ENCODE measurements around the gene EHD1. TPM values are rescaled to one million over a fixed set of nuclear protein-coding genes. Genes with fewer than 3 reads are reported as not detected.

EHD1 gene
- polyA plus RNA-seq, 1 experiment, result 56.1 TPM

DNA sequence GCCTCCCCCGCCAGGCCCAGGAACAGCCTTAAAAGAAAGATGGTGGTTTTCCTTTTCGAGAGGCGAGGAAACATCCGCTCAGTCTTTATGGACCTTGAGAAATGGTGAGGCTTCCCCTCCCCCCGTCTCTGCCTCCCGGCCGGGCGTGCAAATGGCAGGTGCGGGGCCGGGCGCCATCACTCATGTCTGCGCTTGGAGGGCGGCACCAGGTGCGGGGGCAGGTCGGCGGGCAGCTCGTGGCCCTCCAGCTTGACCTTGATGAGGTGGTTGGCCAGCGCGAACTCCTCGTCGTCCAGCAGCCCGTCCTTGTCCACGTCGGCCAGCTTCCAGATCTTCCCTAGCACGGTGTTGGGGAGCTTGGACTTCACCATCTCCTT lies 24.3 kb downstream of the EHD1 start:
- ChIA-PET CTCF (interaction anchor here (1.6 to 1.9 kb wide), 2 partner anchors 10 to 34 kb away, joined by 5 to 9 read pairs; partner anchors contain the start of gene CDC42BPG), POLR2A (interaction anchor here (2.5 to 4.1 kb wide), 3 partner anchors 10 to 24 kb away, joined by 18 to 37 read pairs (median 21); partner anchors contain the start of gene EHD1)
- Histone ChIP-seq H3K27ac (ENCODE audit: low read depth, low read length) (peak overlapping the region; percentile 68), H3K9me3 (ENCODE audit: control insufficient read depth, insufficient read depth, low read length) (peaks cover 6% of the 10 kb centered on the region; the same call in 1 of the 2 replicates), H3K4me3 (ENCODE audit: low read depth, low read length) (no peak overlapping the region), H3K27me3 (ENCODE audit: control insufficient read depth, insufficient read depth, low read length) (no peaks in the 10 kb centered on the region)
- DNase-seq (ENCODE audit: low read depth, low spot score), result no peak
- TF ChIP-seq, protein P1, sequence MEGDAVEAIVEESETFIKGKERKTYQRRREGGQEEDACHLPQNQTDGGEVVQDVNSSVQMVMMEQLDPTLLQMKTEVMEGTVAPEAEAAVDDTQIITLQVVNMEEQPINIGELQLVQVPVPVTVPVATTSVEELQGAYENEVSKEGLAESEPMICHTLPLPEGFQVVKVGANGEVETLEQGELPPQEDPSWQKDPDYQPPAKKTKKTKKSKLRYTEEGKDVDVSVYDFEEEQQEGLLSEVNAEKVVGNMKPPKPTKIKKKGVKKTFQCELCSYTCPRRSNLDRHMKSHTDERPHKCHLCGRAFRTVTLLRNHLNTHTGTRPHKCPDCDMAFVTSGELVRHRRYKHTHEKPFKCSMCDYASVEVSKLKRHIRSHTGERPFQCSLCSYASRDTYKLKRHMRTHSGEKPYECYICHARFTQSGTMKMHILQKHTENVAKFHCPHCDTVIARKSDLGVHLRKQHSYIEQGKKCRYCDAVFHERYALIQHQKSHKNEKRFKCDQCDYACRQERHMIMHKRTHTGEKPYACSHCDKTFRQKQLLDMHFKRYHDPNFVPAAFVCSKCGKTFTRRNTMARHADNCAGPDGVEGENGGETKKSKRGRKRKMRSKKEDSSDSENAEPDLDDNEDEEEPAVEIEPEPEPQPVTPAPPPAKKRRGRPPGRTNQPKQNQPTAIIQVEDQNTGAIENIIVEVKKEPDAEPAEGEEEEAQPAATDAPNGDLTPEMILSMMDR (IDR thresholded peaks at IDR 0.05; ENCODE audit: low read depth, low read length), result no peak

DNA sequence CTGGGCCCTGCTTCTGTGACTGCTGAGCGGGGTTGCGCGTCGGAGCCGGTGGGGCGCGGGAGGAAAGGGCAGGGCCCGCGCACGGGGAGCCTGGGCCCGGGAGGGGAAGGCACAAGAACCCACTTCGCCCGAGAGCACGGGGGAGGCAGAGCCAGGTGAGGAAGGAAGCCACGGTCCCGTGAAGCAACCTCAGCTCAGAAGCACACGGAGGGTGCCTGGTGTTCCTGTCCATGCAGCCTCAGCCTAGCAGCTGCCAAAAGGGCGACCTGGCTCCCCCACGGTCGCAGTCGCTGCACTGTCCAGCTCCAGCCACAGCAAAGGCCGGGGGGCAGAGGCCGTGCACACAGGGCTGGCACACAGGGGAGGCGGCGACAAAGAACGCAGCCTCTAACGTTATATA lies 24.7 kb downstream of the EHD1 start:
- TF ChIP-seq, protein P1 (IDR thresholded peaks at IDR 0.05; ENCODE audit: low read depth, low read length), result no peak
- no peak for DNase-seq (ENCODE audit: low read depth, low spot score)
- Histone ChIP-seq H3K27me3 (ENCODE audit: control insufficient read depth, insufficient read depth, low read length) (no peaks in the 10 kb centered on the region), H3K27ac (ENCODE audit: low read depth, low read length) (no peak overlapping the region), H3K9me3 (ENCODE audit: control insufficient read depth, insufficient read depth, low read length) (peaks cover 6% of the 10 kb centered on the region; the same call in 1 of the 2 replicates), H3K4me3 (ENCODE audit: low read depth, low read length) (no peak overlapping the region)
- CTCF ChIA-PET, result interaction anchor here (0.9 to 1.9 kb wide), 4 partner anchors 9 to 34 kb away, joined by 3 to 9 read pairs (median 4); partner anchors contain the start of genes CDC42BPG and EHD1
- POLR2A ChIA-PET, result interaction anchor here (1.1 to 4.1 kb wide), 3 partner anchors 10 to 24 kb away, joined by 5 to 37 read pairs (median 21); partner anchors contain the start of gene EHD1

DNA sequence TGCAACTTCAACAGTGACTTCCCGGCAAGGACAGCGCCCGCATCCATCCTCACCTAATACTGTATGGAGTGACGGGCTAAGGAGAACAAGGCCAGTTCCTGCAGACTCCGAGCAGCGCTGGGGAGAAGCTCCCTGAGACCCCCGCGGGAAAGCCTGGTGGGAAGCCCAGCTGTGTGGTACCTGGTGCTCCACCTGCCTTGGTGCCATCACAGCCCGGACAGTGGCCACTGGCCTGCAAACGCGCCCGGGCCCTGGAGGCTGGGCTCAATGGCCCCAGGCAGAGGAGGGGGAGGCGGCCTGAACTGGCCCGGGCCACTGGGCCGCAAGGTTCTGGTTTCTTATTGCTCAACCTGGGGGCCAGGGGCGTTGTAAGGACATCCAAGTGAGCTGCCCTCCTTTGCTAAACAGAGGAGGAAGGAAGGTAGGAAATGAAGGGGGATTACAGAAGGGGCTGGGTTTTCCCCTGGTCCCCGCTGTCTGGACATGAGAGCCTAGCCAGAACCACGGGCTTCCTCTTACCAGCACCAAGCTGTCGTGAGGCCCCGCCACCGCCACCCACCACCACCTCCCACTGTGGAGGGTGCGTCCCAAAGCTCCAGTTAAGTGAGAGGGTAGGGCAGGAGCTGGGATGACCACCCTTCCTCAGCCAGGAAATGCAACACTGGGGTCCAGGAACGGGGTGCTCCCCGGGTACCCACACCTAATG lies 25.5 kb downstream of the EHD1 start:
- Histone ChIP-seq H3K4me3 (ENCODE audit: low read depth, low read length) (no peak overlapping the region), H3K27ac (ENCODE audit: low read depth, low read length) (no peak overlapping the region), H3K27me3 (ENCODE audit: control insufficient read depth, insufficient read depth, low read length) (no peaks in the 10 kb centered on the region), H3K9me3 (ENCODE audit: control insufficient read depth, insufficient read depth, low read length) (peaks cover 6% of the 10 kb centered on the region; the same call in 1 of the 2 replicates)
- ChIA-PET CTCF (interaction anchor here (0.9 to 1.9 kb wide), 4 partner anchors 8 to 35 kb away, joined by 3 to 9 read pairs (median 4); partner anchors contain the start of genes CDC42BPG and EHD1), POLR2A (interaction anchor here (1.1 to 4.1 kb wide), 3 partner anchors 11 to 25 kb away, joined by 5 to 37 read pairs (median 21); partner anchors contain the start of gene EHD1)
- TF ChIP-seq, protein P1 (IDR thresholded peaks at IDR 0.05; ENCODE audit: low read depth, low read length), result no peak
- DNase-seq (ENCODE audit: low read depth, low spot score), result no peak

DNA sequence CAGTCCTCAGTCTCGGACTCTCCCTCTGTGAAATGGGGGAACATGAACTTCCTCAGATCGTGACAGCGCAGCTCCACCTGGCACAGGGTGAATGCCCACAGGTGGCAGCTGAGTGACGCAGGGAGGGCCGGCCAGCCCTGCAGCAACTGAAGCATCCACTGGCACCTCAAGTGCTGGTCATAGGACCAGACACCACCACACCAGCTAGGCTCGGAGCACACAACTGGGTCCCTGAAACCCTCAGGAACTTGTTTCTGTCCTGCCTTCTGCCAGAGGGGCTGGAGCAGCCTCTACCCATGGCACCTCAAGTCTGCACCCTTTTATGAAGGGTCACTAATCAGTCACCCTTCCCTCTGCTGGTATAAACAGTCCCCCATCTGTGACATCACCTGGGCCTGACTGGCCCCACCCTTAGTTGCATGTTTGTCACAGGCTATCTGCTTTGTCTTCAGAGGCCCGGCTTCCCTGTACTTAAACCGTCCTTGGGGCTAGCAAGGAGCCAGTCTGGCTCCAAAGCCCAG lies 26.5 kb downstream of the EHD1 start:
- TF ChIP-seq, protein P1 (IDR thresholded peaks at IDR 0.05; ENCODE audit: low read depth, low read length), result no peak
- Histone ChIP-seq H3K9me3 (ENCODE audit: control insufficient read depth, insufficient read depth, low read length) (peaks cover 6% of the 10 kb centered on the region; the same call in 1 of the 2 replicates), H3K27me3 (ENCODE audit: control insufficient read depth, insufficient read depth, low read length) (no peaks in the 10 kb centered on the region), H3K4me3 (ENCODE audit: low read depth, low read length) (no peak overlapping the region), H3K27ac (ENCODE audit: low read depth, low read length) (no peak overlapping the region)
- POLR2A ChIA-PET, result interaction anchor here (0.7 to 1.5 kb wide), 2 partner anchors 12 to 43 kb away, joined by 3 to 6 read pairs; no protein-coding TSS in a partner anchor
- DNase-seq (ENCODE audit: low read depth, low spot score), result no peak
- CTCF ChIA-PET, result interaction anchor here (1.9 to 8.3 kb wide), 2 partner anchors 26 to 36 kb away, joined by 5 to 86 read pairs; partner anchors contain the start of gene EHD1

Data from AG04450 (cell line).